Spleen (tissue), 7 donors: Measurements from ENCODE around the gene NT5DC3.

Source experiments
- POLR2A ChIP-seq, 3 donors: fragments of 450-650 bp; IDR thresholded peaks; one replicate each; pipeline ENCODE4 v1.5.1; 2017; ENCODE audit warnings: antibody characterized with exemption in 3 of 3, mild to moderate bottlenecking in 1 of 3
- TF ChIP-seq, protein P1 (sequence below), 11 experiments: fragments of 200-600 bp in 7 of 11; fragments of 450-650 bp in 4 of 11; sonication (generic) in 4 of 11; IDR thresholded peaks in 8 of 11; conservative IDR thresholded peaks in 3 of 11; 1 replicate in 7 of 11; 2 replicates in 4 of 11; pipeline versions ENCODE4 v1.4.0 to v1.8.0; 2016 to 2021; ENCODE audit warnings: antibody characterized with exemption in 11 of 11, inconsistent platforms in 4 of 11, mild to moderate bottlenecking in 1 of 11
- donor health status: DM: no; HTN: no; CAD: no; lungs with moderate emphysema.
- donor health status: DM: no; HTN: no; CAD: no.
- donor health status: DM: no; HTN: no; CAD: no.

DNA sequence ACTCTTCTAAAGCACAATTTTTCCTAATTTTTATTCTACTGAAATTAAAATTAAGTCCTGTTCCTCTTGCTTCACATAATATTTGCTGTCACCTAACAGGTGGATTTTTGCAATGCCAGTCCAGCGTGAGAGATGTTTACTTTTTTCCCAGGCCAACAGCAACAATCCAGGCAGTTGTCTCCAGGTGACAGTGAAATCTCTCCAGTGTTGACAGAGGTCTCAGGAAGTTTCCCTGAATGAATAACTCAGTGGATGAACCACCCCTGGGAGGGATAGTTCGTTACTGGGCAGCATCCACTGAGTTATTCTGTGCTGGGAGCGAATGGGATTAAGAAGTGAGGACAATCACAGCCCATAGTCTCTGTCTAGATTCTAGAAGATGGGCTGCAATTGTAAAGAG lies 7.1 kb upstream of the NT5DC3 start:
- TF ChIP-seq POLR2A (IDR thresholded peaks at IDR 0.05), result no peak
- TF ChIP-seq, protein P1, sequence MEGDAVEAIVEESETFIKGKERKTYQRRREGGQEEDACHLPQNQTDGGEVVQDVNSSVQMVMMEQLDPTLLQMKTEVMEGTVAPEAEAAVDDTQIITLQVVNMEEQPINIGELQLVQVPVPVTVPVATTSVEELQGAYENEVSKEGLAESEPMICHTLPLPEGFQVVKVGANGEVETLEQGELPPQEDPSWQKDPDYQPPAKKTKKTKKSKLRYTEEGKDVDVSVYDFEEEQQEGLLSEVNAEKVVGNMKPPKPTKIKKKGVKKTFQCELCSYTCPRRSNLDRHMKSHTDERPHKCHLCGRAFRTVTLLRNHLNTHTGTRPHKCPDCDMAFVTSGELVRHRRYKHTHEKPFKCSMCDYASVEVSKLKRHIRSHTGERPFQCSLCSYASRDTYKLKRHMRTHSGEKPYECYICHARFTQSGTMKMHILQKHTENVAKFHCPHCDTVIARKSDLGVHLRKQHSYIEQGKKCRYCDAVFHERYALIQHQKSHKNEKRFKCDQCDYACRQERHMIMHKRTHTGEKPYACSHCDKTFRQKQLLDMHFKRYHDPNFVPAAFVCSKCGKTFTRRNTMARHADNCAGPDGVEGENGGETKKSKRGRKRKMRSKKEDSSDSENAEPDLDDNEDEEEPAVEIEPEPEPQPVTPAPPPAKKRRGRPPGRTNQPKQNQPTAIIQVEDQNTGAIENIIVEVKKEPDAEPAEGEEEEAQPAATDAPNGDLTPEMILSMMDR (IDR thresholded peaks at IDR 0.05 in 8 of 11, conservative IDR thresholded peaks at IDR 0.05 in 3 of 11), result no peak
